Fibroblast of villous mesenchyme (primary cell): ENCODE results near the gene ZBTB16. TPM values are rescaled to one million over a fixed set of nuclear protein-coding genes. Genes with fewer than 3 reads are reported as not detected.

Source experiments
- DNase-seq: peaks from one replicate; pipeline ENCODE4 v3.0.0-alpha.2; 2010; ENCODE audit warnings: low read depth
- H3K4me3 ChIP-seq: 2 replicates; pipeline ENCODE4 v1.5.1; 2011; ENCODE audit warnings: low read depth, mild to moderate bottlenecking, low read length
- CTCF ChIP-seq: IDR thresholded peaks from 2 replicates; pipeline ENCODE4 v1.5.1; 2012; ENCODE audit warnings: low read depth, mild to moderate bottlenecking, low read length; ENCODE audit not compliant: insufficient read depth
- total RNA-seq: library from RNA; depleted of rRNA; stranded (reverse); fragments of >200 nt; gene quantifications from 2 replicates; pipeline ENCODE4 v1.2.3, GENCODE V29; 2012

ZBTB16 gene
- total RNA-seq, 1 donor, result 0.86 TPM

- TF ChIP-seq CTCF, result no peak
- DNase-seq, result no peak
Observed at GRCh38 chr11:114125531-114125930, 66.0 kb downstream of the ZBTB16 start.

DNA sequence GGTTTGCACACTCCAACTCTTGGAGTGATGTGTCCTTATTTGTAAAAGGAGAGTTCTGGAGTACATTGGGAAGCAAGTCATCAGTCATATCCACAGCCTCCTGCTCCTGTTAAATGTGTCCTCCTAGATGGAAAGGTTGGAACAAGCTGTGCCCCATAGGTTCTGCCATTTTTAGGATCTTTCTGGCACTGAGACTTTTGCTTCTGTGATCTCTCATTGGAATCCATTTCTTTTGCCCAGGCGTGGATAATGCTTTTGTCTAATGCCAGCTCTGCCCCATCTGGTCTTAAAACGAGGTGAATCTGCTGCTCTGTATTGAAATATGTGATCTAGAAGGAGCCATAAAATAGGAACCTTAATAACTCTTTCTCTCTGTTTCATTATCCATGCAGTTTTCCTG lies 66.4 kb downstream of the ZBTB16 start:
- TF ChIP-seq CTCF, result no peak
- H3K4me3 ChIP-seq, result no peak overlapping the region

More at GRCh38 chr11:114125531-114125930, 66.0 kb downstream of the ZBTB16 start:
- H3K4me3 ChIP-seq, result no peak overlapping the region

DNA sequence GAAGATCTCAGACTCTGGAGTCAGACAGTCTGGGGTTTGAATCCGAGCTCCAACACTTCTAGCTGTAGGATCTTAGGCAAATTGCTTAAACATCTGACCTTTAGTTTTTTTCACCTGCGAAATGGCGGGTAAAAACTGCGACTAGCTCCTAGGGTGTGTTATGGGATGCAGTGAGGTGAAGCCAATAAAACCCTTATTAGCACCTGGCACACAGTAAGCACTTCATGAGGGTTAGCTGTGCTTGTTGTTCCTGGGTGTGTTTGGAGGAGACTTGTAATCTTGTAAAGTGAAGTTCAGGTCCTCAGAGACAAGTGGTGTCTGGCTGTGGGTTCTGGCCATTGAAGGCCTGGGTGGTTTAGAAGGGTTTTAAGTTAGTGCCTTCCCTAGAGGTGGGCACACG lies 68.9 kb downstream of the ZBTB16 start:
- no peak overlapping the region for H3K4me3 ChIP-seq
- no peak for DNase-seq
- TF ChIP-seq CTCF, result no peak

More for the DNA sequence above, 66.4 kb downstream of the ZBTB16 start:
- DNase-seq, result no peak

DNA sequence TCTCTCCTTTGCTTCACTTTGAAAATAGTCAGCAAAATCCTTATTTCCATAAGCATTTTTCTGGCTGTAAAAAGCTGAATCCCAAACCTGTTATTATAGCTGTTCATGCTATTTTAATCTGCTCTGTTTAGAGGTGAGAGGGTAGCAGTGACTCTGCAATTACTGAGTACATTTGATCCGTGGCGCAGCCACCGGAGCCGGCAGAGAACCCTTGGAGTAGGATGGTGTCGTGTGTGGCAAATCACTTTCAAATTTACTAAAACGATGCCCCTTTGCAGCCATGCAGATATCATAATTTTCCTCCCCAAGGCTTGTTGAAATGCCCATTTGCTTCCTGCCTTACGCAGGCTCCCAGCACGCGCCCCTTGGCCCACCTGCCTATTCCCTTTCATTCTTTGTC lies 69.6 kb downstream of the ZBTB16 start:
- TF ChIP-seq CTCF, result no peak
- no peak overlapping the region for H3K4me3 ChIP-seq
- DNase-seq, result no peak

DNA sequence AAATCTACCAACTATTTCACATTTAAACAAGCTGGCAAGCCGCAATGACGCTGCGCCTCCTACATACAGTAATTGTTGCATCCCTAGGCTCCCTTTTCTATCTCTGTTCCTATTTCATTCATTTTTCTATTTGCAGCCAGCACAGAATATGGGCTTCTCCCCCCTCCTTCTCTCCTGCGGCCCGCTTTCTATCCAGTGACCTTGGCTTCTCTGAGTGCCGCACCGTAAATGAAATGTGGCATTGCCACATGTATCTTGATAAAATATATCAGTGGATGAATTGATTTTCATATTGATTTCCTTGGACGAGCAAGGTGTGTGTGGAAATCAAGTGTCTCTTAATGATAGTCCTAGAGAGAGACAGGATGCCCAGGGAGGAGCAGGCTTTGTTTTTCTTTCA lies 70.2 kb downstream of the ZBTB16 start:
- no peak for DNase-seq
- H3K4me3 ChIP-seq, result no peak overlapping the region
- TF ChIP-seq CTCF, result no peak

GRCh38 chr11:114130115-114130576 lies 70.6 kb downstream of the ZBTB16 start:
- H3K4me3 ChIP-seq, result no peak overlapping the region
- no peak for DNase-seq
- no peak for TF ChIP-seq CTCF

DNA sequence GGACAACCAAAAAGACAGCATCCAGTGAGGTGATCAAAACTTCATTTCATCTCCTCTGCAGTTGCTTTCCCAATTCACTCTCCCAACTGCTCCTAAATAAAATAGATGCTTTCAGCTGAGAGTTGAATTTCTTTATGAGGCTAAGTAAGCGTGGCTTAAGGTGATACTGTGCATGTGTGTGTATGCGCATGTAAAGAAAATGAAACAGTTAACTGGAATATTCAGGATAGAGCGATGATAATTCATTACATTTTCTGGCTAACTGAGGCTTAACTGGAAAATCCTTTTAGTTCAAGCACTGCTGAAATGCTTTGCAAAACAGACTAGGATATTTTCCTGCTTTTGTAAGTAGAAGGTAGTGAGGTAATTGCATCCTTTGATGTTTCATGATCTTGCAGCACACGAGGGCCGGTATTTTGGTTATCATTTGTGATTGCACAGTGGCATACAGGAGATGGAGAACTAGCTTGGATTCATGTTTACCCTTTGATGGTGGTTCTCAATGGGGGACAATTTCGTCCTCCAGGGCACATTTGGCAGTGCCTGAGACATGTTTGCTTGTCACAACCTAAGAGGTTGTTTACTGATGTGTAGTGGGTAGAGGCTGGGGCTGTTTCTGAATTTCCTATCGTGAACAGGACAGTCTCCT lies 71.2 kb downstream of the ZBTB16 start:
- no peak for TF ChIP-seq CTCF
- no peak for DNase-seq
- no peak overlapping the region for H3K4me3 ChIP-seq
